GM18520 (cell line): ENCODE results near the gene NFATC2.
"Not testable (repeated sequence)": the region's sequence is repeated elsewhere in the genome, so short reads cannot be mapped to it uniquely, and the experiment has no call there.

Experiments used
- ATAC-seq: cut with Tn5 transposase; IDR thresholded peaks from one replicate; pipeline ENCODE4 v1.9.1; 2021; ENCODE audit not compliant: unreplicated experiment

NFATC2 gene

DNA sequence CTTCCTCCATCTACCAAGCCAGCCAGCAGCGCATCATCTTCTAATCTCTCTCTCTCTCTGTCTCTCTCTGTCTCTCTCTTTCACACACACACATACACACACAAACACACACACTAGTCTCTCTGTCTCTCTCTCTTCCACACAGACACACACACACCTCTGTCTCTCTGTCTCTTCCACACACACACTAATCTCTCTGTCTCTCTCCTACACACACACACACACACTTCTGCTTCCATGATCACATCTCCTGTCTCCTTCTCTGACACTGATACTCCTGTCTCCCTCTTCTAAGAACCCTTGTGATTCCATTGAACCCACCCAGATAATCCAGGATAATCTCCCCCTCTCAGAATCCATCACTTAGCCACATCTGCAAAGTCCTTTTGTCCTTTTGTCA, 181.3 kb downstream of the NFATC2 start:
- no peak for ATAC-seq

DNA sequence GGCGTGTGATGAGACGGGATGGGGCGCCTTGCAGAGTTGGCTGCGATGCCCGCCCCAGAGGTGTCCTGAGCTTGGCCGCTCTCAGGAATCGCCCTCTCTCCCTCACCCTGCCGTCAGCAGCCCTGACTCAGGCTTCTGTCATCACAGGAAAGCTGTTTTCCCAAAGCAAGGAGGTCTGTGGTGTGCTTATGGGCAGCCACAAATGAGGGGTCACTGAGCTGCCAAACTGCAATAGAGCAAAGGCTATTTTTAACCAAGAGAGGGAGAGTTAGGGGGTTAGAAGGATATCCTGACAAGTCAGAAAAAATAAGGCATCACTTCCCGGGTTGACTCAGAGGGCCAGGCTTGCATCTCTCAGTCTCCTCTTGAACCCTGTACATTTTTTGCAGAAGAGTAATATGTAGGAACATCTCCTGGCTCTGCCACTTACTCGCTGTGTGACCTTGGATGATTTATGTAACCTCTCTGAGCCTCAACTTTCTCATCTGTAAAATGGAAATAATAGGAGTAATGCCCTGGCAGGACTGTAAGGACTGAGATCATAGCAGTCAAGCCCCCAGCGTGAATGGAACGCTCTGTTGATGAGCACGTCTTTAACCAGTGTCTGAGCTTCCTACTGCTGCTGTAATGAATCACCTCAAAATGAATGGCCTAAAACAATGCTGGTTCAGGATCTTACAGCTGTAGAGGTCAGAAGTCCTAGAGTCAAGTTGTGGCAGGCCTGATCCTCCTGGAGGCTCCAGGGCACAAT, 181.9 kb downstream of the NFATC2 start:
- no peak for ATAC-seq

DNA sequence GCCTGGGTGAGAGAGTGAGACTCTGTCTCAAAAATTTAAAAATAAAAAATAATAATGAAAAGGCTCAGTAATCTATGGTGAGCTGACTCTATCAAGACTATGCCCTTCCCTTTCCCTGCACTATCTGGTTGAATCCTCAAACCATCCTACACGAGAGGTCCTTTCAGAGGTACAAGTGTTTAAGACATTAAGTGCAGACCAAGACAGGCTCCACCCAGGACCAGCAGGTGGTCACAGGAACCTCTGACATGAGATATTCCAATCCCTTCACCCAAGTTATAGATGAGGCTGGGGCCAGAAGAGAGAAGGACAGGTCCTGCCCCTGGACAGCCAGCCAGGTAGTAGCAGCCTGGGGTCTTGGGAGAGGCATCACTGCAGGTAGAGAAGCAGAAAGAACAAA, 182.6 kb downstream of the NFATC2 start:
- ATAC-seq, result no peak

DNA sequence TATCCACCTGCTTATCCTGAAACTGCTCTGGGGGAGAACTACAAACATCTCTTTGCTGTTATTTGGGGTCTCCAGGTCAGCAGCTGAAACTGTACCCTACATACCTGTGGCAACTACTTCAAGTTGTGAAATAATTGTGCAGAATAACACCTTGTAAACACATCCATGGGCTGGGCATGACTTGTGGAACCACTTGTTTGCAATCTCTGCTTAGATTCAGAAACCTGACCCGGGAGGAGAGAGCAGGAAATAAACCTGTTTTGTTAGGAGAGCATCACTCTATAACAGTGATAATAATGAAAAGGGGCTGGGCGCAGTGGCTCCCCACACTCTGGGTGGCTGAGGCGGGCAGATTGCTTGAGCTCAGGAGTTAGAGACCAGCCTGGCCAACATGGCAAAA, 183.1 kb downstream of the NFATC2 start:
- ATAC-seq, result no peak

DNA sequence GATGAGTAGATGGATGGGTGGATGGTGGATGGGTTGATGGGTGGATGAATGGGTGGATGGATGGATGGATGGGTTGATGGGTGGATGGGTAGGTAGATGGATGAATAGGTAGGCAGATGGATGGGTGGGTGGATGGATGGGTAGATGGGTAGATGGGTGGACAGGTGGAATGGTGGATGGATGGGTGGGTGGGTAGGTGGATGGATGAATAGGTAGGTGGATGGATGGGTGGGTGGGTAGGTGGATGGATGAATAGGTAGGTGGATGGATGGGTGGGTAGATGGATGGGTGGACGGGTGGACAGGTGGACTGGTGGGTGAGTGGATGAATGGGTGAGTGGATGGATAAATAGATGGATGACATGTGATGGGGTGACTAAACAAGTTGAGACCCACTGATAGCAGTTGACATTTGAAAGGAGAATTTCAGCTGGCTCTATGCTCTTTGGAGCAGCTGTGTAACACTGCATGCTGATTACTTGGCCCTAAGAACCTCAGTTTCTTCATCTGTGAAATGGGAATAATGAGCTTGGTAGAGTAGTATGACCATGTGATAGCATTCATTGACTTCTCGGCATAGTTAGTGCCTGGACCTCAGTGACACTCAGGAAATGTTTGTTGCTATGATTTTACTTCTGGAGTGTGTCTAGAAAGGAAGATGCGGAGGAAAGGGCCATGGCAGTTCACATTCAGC, 184.3 kb downstream of the NFATC2 start:
- ATAC-seq, result no peak

DNA sequence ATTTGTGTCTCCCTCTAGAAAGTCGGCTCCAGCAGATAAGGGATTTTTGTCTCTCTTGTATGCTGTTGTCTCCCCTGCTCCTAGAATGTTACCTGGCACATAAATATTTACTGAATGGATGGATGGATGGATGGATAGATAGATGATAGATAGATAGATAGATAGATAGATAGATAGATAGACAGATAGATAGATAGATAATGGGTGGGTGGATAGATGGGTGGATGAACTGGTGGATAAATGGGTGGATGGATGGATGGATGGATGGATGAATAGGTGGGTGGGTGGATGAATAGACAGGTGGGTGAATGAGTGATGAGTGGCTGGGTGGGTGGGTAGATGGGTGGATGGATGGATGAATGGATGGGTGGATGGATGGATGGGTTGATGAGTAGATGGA, 185.0 kb downstream of the NFATC2 start:
- ATAC-seq, result no peak

DNA sequence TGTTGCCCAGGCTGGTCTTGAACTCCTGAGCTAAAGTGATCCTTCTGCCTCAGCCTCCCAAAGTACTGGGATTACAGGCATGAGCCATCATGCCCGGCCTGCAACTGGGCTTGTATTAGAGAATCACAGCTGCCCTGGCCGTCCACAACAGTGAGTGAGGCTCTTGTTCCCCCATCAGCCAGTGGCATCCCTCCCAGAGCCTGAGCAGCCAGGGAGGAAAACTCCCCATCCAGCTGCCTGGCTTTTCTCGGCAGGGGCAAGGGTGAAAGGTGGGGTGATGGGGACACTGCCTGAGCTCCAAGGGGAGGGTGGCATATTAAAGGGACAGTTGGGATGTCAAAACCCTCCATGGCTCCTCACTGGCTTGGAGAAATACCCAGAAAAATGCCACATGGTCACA, 185.6 kb downstream of the NFATC2 start:
- no peak for ATAC-seq

DNA sequence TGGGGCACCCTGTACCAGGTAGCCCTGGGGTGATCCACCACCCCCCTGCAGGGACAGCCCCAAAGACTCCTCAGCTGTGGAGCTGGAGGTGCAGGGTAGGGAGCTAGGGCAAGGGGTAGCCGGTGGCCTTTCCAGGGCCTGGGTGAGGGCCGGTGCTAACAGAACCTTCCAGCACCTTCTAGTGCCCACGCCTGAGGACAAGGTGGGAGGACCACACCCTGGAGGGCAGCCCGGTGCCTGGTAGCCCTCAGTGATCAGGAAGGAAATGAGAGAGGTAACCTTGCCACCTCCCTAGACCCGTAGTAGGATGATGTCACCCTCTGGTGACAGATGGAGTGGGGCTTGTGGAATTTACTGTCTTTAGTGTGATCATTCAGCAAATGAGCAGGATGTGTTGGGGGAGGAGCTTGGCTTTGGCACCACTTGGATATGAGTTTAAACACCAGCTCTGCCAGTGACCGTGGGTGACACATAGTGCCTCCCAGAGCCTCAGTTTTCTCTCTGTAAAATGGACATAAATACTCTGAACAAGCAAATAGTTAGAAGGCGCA, 187.7 kb downstream of the NFATC2 start:
- ATAC-seq, result no peak

DNA sequence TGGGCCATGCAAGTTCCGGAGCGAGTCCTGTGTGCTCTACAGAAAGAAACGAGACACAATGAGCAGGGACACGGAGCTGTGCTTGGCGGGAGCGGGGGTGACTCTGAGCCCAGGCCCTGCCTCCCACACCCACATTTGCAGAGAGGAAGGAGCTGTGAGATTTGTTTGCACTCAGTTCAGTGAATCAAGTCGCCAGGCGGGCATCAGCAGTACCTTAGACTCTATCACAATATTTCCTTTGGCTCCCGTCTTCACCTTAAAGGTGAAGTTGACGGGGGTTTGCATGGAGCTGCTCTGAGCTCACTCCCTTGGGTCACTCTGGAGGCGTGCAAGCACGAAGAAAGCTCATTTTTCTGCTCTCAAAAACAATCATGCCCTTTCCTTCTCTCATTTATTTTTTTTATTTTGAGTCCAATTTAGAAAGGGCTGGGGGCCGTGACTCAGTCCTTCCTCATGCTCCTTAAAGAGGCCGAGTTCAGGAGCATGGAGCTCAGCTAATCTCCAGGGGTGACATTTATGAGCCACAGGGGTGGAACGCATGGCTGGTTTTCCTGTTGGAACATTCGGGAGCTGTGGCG, 188.2 kb downstream of the NFATC2 start:
- ATAC-seq, result no peak

DNA sequence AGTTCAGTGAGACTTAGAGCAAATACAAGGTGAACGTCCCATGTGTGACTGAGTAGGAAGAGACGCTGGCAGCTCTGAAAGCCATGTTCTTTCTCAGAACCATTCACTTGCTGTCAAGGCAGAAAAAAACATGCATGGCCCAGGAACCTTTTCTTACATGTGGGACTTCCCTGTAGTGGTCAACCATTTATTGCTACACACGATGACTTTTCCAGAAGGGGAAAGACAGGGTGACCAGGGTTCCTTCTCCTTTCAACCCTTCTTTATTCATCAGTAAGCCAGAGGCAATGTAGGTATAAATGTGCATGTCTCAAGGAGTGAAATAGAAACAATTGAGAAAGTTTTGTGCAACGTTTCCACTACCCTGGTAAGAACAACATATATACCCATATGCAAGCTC, 189.0 kb downstream of the NFATC2 start:
- ATAC-seq, result no peak

DNA sequence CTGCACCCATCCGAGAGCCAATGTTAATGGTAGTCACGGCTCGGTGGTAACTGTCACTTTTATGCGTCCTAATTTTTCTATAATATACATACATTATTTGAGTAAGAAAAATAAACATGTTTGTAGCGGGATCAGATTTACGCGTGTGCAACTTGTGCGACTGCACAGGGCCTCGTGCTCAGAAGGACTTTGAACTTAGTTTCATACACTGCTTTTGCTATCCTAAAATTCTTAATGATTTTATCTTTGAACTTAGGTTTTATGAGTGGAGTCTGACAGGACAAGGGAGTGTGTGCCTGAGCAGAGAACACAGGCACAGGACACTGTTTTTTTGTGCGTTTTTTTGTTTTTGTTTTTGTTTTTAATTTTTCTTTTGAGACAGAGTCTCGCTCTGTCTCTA, 189.7 kb downstream of the NFATC2 start:
- ATAC-seq, result no peak

DNA sequence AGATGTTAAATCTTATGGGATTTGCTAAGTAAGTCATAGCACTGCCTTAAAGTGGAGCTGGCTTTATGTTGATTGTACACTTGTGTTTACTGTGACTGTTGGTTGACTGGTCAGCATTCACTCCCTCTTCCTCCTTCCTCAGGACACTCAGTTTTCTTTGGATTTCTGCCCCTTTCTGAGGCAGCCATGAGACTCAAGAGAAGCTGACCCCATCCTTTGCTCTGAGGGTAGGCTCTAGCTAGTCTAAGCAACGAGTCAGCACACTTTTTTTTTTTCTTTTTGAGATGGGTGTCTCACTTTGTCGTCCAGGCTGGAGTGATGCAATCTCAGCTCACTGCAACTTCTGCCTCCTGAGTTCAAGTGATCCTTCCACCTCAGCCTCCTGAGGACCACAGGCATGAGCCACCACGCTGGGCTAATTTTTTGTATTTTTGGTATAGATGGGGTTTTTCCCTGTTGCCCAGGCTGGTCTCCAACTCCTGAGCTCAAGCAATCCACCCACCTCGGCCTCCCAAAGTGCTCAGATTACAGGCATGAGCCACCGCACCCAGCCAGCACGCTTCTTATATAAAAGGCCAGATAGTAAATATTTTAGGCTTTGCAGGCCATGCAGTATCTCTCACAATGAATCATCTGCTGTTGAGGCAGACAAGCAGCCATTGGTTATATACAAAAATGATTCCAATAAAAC, 191.4 kb downstream of the NFATC2 start:
- ATAC-seq, result no peak

DNA sequence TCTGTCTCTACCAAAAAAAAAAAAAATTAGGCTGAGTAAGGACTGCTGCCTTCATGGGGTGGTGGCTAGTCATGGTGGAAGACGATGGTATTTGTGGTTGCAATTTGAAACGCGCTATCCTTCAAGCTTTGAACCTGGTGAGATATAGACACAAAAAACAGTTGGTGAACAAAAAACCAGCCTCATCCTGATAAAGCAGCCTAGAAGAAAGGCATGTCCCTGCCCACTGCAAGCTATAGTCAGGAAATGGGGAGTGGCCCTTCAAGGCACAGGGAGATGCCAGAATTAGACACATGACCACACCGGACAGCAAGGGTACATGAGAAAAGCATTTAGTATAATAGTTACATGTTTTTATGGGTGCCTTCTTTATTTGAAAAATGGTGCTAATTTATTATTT, 193.6 kb downstream of the NFATC2 start:
- ATAC-seq, result no peak

DNA sequence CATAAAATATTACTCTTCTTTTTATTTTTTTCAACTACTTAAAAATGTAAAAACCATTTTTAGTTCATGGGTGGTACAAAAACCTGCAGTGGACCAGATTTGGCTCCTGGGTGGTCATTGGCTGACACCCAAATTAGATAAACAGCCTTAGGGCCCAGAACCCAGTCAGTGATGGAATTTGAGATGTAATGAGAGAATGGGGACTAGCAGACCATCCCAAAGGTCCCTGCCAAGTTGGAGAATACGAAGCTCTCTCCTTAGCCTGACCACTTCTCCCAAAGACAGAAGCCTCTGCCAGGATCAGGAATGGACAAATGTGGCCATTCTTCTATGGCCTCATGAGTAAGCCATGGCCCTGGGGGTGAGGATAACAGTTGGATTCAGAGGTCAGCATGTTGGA, 194.7 kb downstream of the NFATC2 start:
- ATAC-seq, result no peak

DNA sequence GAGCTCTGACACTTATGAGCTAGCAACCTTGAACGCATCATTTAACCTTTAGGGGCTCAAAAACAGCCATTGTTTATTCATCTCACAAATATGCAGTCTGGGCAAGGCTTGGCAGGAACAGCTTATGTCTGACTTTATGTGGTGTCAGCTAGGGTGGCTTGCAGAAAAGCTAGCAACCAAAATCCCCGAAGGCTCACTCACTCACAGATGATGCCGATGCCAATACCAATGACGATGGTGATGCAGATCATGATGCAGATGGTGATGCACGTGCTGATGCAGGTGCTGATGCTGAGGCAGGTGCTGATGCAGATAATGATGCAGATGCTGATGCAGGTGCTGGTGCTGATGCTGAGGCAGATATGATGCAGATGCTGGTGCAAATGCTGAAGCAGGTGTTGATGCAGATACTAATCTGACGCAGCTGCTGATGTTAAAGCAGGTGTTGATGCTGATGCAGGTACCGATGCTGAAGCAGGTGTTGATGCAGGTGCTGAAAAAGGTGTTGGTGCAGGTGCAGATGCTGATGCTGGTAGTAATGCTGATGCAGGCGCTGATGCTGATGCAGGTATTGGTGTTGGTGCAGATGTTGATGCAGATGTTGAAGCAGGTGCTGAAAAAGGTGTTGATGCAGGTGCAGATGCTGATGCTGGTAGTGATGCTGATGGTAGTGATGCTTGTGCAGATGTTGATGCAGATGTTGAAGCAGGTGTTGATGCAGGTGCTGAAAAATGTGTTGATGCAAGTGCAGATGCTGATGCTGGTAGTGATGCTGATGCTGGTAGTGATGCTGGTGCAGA, 195.6 kb downstream of the NFATC2 start:
- ATAC-seq, result no peak

DNA sequence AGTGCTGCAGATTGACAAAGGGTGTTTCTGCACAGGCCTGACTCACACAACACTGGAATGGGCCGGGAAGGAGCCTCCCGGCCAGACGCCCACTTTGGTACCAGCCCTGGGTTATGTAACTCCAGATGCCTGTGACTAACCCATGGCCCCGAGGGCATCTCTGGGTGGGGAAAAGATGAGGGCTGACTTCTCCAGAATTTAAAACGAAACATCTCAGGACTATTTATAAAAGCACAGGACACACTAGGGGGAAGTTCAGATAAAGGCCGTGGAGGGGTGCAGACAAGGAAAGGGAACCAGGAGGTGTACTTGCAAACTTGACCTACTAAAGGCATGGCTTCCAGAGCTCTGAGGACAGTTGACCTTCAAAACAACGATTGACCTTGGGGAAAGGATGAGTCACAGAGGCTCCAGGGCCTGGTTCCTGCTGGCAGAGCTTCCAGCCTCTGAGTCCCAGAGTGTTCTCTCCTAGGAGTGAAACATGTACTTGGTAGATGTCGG, 196.9 kb downstream of the NFATC2 start:
- no peak for ATAC-seq

DNA sequence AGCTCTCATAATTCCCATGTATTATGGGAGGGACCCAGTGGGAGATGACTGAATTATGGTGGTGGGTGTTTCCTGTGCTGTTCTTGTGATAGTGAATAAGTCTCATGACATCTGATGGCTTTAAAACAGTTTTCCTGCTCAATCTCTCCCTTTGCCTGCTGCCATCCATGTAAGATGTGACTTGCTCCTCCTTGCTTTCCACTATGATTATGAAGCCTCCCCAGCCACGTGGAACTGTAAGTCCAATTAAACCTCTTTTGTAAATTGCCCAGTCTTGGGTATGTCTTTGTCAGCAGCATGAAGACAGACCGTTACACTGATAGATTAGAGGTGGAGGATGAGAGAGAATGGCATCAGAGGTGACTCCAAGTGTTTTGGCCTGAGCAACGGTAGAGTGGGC, 198.7 kb downstream of the NFATC2 start:
- ATAC-seq, result not testable (repeated sequence)

DNA sequence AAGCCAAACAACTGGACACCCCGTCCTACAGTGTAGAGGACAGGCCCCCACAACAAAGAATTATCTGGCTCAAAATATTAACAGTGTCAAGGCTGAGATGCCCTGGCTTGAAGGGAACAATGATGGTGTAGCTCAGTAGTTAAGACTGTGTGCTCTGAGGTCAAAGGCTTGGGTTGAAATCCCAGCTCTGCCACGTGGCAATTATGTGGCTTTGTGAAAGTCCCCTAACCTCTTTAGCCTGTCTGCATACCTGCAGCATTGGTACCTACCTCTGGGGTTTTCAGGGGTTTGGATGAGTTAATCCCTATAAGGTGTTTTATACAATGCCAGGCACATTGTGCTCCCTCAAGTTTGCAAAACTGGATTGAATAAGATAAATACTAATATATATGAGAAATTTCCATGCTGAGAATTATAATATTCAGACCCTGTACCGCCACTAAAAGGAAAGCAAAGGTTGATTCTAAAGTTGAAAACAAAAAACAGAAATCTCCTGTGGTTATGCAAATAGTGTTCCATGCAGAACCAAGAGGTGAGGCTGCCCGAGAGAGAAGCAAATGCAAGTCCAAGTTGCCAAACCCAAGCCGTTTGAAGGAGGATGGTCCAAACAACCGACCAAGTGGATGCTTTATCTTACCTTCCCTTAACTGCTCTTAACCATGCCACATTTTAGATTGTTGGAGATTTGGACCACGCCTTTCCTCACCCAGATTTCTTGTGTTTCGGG, 199.8 kb downstream of the NFATC2 start:
- no peak for ATAC-seq

DNA sequence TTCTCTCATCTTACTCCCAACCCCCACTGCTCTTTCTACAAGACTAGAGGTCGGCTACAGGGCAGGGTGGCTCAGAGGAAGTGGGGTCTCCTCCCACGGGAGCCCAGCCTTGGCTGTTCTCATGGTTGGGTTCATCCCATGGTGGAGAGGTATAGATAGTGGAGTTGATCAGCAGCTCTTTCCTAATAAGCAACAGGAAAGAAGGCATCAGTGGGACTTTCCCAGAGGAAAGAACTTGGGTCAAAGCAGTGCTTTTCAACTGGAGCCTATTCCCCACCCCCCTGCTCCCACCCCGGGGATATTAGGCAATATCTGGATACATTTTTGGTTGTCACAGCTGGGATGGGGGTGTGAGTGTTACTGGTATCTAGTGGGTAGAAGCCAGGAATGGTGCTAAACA, 200.9 kb downstream of the NFATC2 start:
- no peak for ATAC-seq

DNA sequence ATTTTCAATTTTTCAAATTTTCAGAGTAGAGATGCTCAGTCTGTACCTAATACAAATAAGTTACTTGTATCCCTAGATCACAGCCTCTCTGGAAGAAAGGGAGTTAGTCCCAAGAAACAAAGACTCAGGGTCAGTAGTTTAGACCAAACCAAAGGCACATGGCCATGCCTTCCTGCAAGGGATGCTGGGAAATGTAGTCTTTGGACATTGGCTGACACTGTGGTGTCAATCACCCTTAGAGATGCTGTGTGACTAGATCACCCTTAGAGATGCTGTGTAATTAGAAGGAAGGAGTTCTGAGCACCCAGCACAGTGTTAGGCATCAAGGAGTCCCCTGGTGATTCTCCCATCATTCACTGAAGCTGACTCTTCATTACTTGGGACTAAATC, 202.1 kb downstream of the NFATC2 start:
- ATAC-seq, result no peak
